Measurements from ENCODE around the gene EIF3B.

GRCh38 chr7:2411049-2411448 lies 56.4 kb downstream of the EIF3B start:
- TF ChIP-seq CTCF (IDR thresholded peaks at IDR 0.05; ENCODE audit: borderline replicate concordance, extremely low read depth, low read length, poor library complexity, severe bottlenecking) (no peak), EZH2 (IDR thresholded peaks at IDR 0.05; ENCODE audit: borderline replicate concordance, low read depth, low read length, severe bottlenecking) (no peak)

All from DND-41 (cell line).